HUES48 (cell line): Measurements from ENCODE around the gene CCDC160.
"Not testable (repeated sequence)": the region's sequence is repeated elsewhere in the genome, so short reads cannot be mapped to it uniquely, and the experiment has no call there.

Experiments
- H3K27ac ChIP-seq: one replicate; pipeline ENCODE4 v1.7.0; 2013; ENCODE audit warnings: low read depth, low read length, inconsistent platforms
- H3K27me3 ChIP-seq: 2 replicates; pipeline ENCODE4 v1.6.1; 2013; ENCODE audit warnings: mild to moderate bottlenecking, low read length; ENCODE audit not compliant: control insufficient read depth, insufficient read depth
- H3K36me3 ChIP-seq: 2 replicates; pipeline ENCODE4 v1.6.1; 2013; ENCODE audit warnings: low read length; ENCODE audit not compliant: control insufficient read depth, insufficient read depth
- H3K4me1 ChIP-seq: 2 replicates; pipeline ENCODE4 v1.6.1; 2013; ENCODE audit warnings: mild to moderate bottlenecking, low read length; ENCODE audit not compliant: control insufficient read depth, insufficient read depth
- H3K4me3 ChIP-seq: 2 replicates; pipeline ENCODE4 v1.5.1; 2013; ENCODE audit warnings: mild to moderate bottlenecking, low read depth, low read length
- H3K9ac ChIP-seq: 2 replicates; pipeline ENCODE4 v1.6.1; 2013; ENCODE audit warnings: mild to moderate bottlenecking, low read depth, low read length, moderate library complexity
- H3K9me3 ChIP-seq: 2 replicates; pipeline ENCODE4 v1.6.1; 2013; ENCODE audit warnings: low read length; ENCODE audit not compliant: control insufficient read depth, insufficient read depth

CCDC160 gene

GRCh38 chrX:134236626-134237614 is at the start of gene CCDC160:
TSS of gene CCDC160 (plus strand) at chrX:134237182. CDS start at chrX:134244801, 7,619 bp downstream.
- Histone ChIP-seq H3K27me3 (peaks cover 7% of the 10 kb centered on the region), H3K9ac (no peak within 1 kb of the TSS), H3K4me3 (peak within 1 kb of the TSS; percentile 77), H3K9me3 (no peaks in the 10 kb centered on the region), H3K36me3 (no peaks in the 10 kb centered on the region), H3K4me1 (peaks cover 39% of the 10 kb centered on the region), H3K27ac (no peak within 1 kb of the TSS)

- Histone ChIP-seq H3K9me3 (no peaks in the 10 kb centered on the region), H3K4me1 (peaks cover 19% of the 10 kb centered on the region), H3K27me3 (peaks cover 6% of the 10 kb centered on the region; the same call in 1 of the 2 replicates), H3K27ac (no peak overlapping the region), H3K4me3 (no peak overlapping the region), H3K36me3 (no peaks in the 10 kb centered on the region), H3K9ac (no peak overlapping the region)
Measured at GRCh38 chrX:134191281-134191680, 45.7 kb upstream of the CCDC160 start.

GRCh38 chrX:134194915-134195314 is 42.1 kb upstream of the CCDC160 start:
- no peaks in the 10 kb centered on the region for H3K9me3 ChIP-seq
- H3K4me3 ChIP-seq = no peak overlapping the region
- no peaks in the 10 kb centered on the region for H3K4me1 ChIP-seq
- no peak overlapping the region for H3K27ac ChIP-seq
- no peak overlapping the region for H3K9ac ChIP-seq
- no peaks in the 10 kb centered on the region; the same call in 1 of the 2 replicates for H3K27me3 ChIP-seq
- H3K36me3 ChIP-seq = no peaks in the 10 kb centered on the region

- H3K4me3 ChIP-seq = no peak overlapping the region
- no peak overlapping the region for H3K9ac ChIP-seq
- H3K4me1 ChIP-seq = peaks cover 7% of the 10 kb centered on the region; the same call in 1 of the 2 replicates
- no peak overlapping the region for H3K27ac ChIP-seq
- no peaks in the 10 kb centered on the region for H3K27me3 ChIP-seq
- no peaks in the 10 kb centered on the region for H3K36me3 ChIP-seq
- H3K9me3 ChIP-seq = no peaks in the 10 kb centered on the region
Measured at GRCh38 chrX:134202561-134202960, 34.4 kb upstream of the CCDC160 start.

- H3K9ac ChIP-seq = no peak overlapping the region
- no peak overlapping the region for H3K4me3 ChIP-seq
- H3K36me3 ChIP-seq = no peaks in the 10 kb centered on the region
- H3K27me3 ChIP-seq = no peaks in the 10 kb centered on the region
- H3K4me1 ChIP-seq = peaks cover 7% of the 10 kb centered on the region; the same call in 1 of the 2 replicates
- no peaks in the 10 kb centered on the region; the same call in 1 of the 2 replicates for H3K9me3 ChIP-seq
- no peak overlapping the region for H3K27ac ChIP-seq
Measured at GRCh38 chrX:134206221-134206620, 30.8 kb upstream of the CCDC160 start.

- H3K9ac ChIP-seq = no peak overlapping the region
- no peaks in the 10 kb centered on the region for H3K36me3 ChIP-seq
- no peak overlapping the region for H3K4me3 ChIP-seq
- no peaks in the 10 kb centered on the region for H3K27me3 ChIP-seq
- no peak overlapping the region for H3K27ac ChIP-seq
- no peaks in the 10 kb centered on the region for H3K4me1 ChIP-seq
- peaks cover 4% of the 10 kb centered on the region; the same call in 1 of the 2 replicates for H3K9me3 ChIP-seq
Measured at GRCh38 chrX:134210465-134210864, 26.5 kb upstream of the CCDC160 start.

- Histone ChIP-seq H3K4me1 (peaks cover 25% of the 10 kb centered on the region), H3K36me3 (no peaks in the 10 kb centered on the region), H3K27ac (no peak overlapping the region), H3K4me3 (no peak overlapping the region), H3K27me3 (peaks cover 7% of the 10 kb centered on the region), H3K9ac (no peak overlapping the region), H3K9me3 (no peaks in the 10 kb centered on the region)
Measured at GRCh38 chrX:134235236-134235635, 1.7 kb upstream of the CCDC160 start.

- H3K27me3 ChIP-seq, H3K9ac ChIP-seq, H3K9me3 ChIP-seq: not testable (repeated sequence)
Measured at GRCh38 chrX:134238144-134238543, 1.2 kb downstream of the CCDC160 start.

GRCh38 chrX:134239016-134239415 is 2.0 kb downstream of the CCDC160 start:
- Histone ChIP-seq H3K27me3 (peaks cover 7% of the 10 kb centered on the region), H3K4me1 (peaks cover 45% of the 10 kb centered on the region)

More at GRCh38 chrX:134238144-134238543, 1.2 kb downstream of the CCDC160 start:
- Histone ChIP-seq H3K4me3 (peak overlapping the region; percentile 77), H3K4me1 (peaks cover 45% of the 10 kb centered on the region)
- H3K36me3 ChIP-seq, H3K27ac ChIP-seq: not testable (repeated sequence)

GRCh38 chrX:134240209-134240608 is 3.2 kb downstream of the CCDC160 start:
- Histone ChIP-seq H3K36me3 (no peaks in the 10 kb centered on the region), H3K9ac (no peak overlapping the region), H3K27ac (peak overlapping the region; percentile 11), H3K27me3 (peaks cover 12% of the 10 kb centered on the region), H3K4me1 (peaks cover 45% of the 10 kb centered on the region), H3K4me3 (no peak overlapping the region), H3K9me3 (no peaks in the 10 kb centered on the region)

More at GRCh38 chrX:134239016-134239415, 2.0 kb downstream of the CCDC160 start:
- H3K36me3 ChIP-seq = no peaks in the 10 kb centered on the region
- no peaks in the 10 kb centered on the region for H3K9me3 ChIP-seq
- H3K4me3 ChIP-seq = no peak overlapping the region
- H3K27ac ChIP-seq = peak overlapping the region; percentile 6
- no peak overlapping the region for H3K9ac ChIP-seq
